Brain microvascular endothelial cell (primary cell): ENCODE measurements around the gene RASAL2.

ENCODE experiments used
- DNase-seq: peaks from one replicate; pipeline ENCODE4 v3.0.0-alpha.2; 2020
- H3K27ac ChIP-seq: fragments of 250-450 bp; sonication (Bioruptor Pico); 2 replicates; pipeline ENCODE4 v1.5.1; 2020; ENCODE audit warnings: mild to moderate bottlenecking, moderate library complexity
- H3K27me3 ChIP-seq: fragments of 250-450 bp; sonication (Bioruptor Pico); replicated peaks from 2 replicates; pipeline ENCODE4 v1.5.1; 2020; ENCODE audit warnings: mild to moderate bottlenecking
- H3K36me3 ChIP-seq: fragments of 250-450 bp; sonication (Bioruptor Pico); replicated peaks from 2 replicates; pipeline ENCODE4 v1.5.1; 2020; ENCODE audit warnings: mild to moderate bottlenecking
- H3K4me3 ChIP-seq: 2 replicates; pipeline ENCODE4 v1.5.1; 2011; ENCODE audit warnings: low read depth, mild to moderate bottlenecking, control low read depth, low read length, moderate library complexity
- in situ Hi-C: cut with HindIII; loops from 2 replicates; pipeline ENCODE4 v1.10.0; 2017; ENCODE audit warnings: low sequenced_read_pairs, low pct_ligation_motif_present
- TF ChIP-seq, protein P1 (sequence below): IDR thresholded peaks from 2 replicates; pipeline ENCODE4 v1.5.1; 2011; ENCODE audit warnings: low read depth, mild to moderate bottlenecking, moderate library complexity, low read length, control low read depth, inconsistent platforms; ENCODE audit errors: missing control alignments

Gene RASAL2

DNA sequence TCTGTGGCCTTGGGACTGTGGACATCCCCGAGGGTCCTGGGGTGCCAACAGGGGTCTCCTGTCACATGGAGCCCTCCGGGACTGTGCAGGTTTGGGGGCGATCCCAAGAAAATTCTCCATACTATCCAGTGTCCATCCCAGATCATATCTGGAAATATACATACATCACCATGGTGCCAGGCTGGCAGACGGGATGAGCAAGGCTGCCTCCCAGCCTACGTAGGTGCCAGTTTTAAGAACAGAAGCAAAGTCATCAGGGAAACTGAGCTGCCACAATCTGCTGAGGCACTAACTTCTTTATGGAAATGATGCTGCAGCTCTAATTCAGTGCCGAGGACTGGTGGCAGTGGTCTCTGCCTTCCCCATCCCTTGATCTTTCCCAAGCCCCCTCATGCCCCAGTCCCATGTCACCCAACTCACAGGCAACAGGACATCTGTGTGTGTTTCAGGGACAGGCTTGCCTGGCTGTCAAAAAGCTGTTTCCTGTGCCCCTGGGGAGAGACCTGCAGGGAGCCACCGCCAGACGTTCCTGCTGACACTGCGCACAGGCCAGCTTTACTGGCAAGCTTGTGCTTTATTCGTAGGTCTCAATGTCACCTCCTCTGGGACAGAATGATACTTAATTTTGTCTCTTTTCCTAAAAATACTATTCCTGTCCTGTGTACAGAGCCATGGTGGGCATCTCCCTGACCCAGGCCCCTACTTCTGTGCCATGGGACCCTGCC is 434.5 kb downstream of the RASAL2 start:
- in situ Hi-C loops: loop anchor here (25.0 kb wide), 1 partner anchor 484 kb away; no protein-coding TSS in a partner anchor

DNA sequence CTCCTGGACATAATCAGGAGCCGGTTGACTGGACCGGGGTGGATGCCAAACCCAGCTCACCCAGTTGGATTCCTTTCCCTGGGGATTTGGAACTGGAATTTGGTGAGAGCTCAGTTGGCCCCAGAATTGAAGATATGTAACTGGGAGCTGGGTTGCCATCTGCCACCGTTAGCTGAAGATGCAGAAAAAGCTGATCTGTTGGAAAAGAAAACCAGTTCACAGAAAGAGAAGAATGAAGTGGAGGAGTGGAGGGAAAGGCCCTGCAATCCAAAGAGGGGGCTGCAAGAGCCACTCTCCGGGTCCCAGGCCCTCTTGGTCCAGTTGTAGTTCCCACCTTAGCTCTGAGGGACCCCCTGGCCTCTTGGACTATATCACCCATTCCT is 435.0 kb downstream of the RASAL2 start:
- no peak overlapping the region for H3K4me3 ChIP-seq
- no peak overlapping the region for H3K27ac ChIP-seq
- DNase-seq: no peak
- H3K36me3 ChIP-seq: no peaks in the 10 kb centered on the region
- TF ChIP-seq, protein P1, sequence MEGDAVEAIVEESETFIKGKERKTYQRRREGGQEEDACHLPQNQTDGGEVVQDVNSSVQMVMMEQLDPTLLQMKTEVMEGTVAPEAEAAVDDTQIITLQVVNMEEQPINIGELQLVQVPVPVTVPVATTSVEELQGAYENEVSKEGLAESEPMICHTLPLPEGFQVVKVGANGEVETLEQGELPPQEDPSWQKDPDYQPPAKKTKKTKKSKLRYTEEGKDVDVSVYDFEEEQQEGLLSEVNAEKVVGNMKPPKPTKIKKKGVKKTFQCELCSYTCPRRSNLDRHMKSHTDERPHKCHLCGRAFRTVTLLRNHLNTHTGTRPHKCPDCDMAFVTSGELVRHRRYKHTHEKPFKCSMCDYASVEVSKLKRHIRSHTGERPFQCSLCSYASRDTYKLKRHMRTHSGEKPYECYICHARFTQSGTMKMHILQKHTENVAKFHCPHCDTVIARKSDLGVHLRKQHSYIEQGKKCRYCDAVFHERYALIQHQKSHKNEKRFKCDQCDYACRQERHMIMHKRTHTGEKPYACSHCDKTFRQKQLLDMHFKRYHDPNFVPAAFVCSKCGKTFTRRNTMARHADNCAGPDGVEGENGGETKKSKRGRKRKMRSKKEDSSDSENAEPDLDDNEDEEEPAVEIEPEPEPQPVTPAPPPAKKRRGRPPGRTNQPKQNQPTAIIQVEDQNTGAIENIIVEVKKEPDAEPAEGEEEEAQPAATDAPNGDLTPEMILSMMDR: no peak
- no peaks in the 10 kb centered on the region for H3K27me3 ChIP-seq
- in situ Hi-C loops: loop anchor here (25.0 kb wide), 1 partner anchor 483 kb away; no protein-coding TSS in a partner anchor

More for the DNA sequence above, 434.5 kb downstream of the RASAL2 start:
- no peak for DNase-seq
- TF ChIP-seq, protein P1: no peak
- no peak overlapping the region for H3K27ac ChIP-seq
- no peaks in the 10 kb centered on the region for H3K36me3 ChIP-seq
- H3K27me3 ChIP-seq: no peaks in the 10 kb centered on the region
- no peak overlapping the region for H3K4me3 ChIP-seq

DNA sequence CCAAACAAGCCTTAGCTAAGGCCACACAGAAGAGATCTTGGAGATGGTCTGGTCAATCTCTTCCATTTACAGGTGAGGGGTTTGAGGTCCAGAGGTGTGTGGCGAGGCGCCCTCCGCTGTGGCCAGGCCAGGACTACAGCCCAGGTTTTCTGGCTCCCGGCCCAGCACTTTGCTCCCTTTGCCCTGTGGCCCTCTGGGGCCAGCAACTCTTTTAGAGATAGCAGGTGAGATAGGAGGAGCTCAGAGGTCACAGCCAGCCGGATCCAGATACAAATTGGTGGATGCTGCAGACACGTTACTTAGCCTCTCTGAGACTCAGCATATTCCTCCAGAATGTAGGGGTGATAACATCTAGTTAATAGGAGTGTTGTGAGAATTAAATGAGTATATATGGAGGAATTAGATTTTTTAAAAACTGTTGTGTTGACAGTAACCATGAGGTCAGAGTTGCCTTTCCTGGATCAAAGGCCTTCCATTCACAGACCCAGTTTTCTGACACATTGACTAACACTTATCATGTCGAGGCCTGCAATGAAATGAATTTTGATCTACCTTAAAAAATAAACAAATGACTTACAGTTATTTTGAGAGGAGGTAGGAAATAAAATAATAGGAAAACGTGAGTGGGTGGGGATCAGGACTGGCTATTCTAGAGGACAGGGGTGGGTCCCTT is 435.6 kb downstream of the RASAL2 start:
- DNase-seq: no peak
- in situ Hi-C loops: loop anchor here (25.0 kb wide), 1 partner anchor 483 kb away; no protein-coding TSS in a partner anchor
- H3K27me3 ChIP-seq: no peaks in the 10 kb centered on the region
- H3K36me3 ChIP-seq: no peaks in the 10 kb centered on the region
- no peak overlapping the region for H3K27ac ChIP-seq
- H3K4me3 ChIP-seq: no peak overlapping the region
- TF ChIP-seq, protein P1: no peak

DNA sequence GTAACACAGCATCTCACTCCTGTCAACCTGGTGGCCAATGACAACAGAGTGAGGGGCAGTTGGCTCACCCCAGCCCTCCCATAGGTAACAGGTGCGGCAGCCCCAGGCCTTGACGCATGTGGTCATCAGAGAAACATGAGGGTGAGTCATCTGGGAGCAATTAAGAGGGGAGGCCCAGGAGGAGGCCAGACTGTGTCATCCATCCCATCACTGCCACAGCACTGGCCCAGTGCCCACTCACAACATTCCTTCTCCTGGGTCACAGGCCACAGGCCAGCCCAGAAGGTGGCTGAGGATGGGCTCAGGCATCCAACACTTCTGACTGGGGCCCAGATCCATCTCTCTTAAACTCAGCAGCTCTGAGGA is 436.1 kb downstream of the RASAL2 start:
- H3K27ac ChIP-seq: no peak overlapping the region

DNA sequence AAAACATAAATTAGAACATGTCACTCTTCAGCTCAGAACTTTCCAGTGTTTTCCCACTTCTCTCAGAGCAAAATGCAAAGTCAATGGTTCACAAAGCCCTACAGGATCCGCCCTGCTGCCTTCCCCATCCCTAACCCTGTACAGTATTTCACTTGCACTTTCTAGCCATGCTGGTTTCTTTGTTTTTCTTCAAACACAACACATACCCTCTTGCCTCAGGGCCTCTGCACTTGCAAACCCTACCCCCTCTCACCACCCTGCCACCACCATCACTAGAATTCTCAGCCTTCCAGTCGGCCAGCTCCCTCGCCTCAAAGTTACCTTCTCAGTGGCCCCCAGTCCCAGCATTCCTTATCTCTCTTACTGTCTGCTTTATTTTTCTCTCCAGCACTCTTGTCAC is 436.6 kb downstream of the RASAL2 start:
- no peaks in the 10 kb centered on the region for H3K27me3 ChIP-seq
- H3K27ac ChIP-seq: no peak overlapping the region
- TF ChIP-seq, protein P1: no peak
- H3K4me3 ChIP-seq: no peak overlapping the region
- H3K36me3 ChIP-seq: no peaks in the 10 kb centered on the region
- no peak for DNase-seq
- in situ Hi-C loops: loop anchor here (25.0 kb wide), 1 partner anchor 482 kb away; no protein-coding TSS in a partner anchor

More for the DNA sequence above, 436.1 kb downstream of the RASAL2 start:
- no peak overlapping the region for H3K4me3 ChIP-seq
- no peaks in the 10 kb centered on the region for H3K36me3 ChIP-seq
- peak; percentile 54 for DNase-seq
- in situ Hi-C loops: loop anchor here (25.0 kb wide), 1 partner anchor 482 kb away; no protein-coding TSS in a partner anchor
- TF ChIP-seq, protein P1: no peak
- H3K27me3 ChIP-seq: no peaks in the 10 kb centered on the region
